ENCODE results near the gene CTRL.

CTRL gene

GRCh38 chr16:67966549-67967182 lies 35.0 kb upstream of the CTRL start (continued):
- TF ChIP-seq ZNF777 (tag by site-specific recombination; IDR thresholded peaks at IDR 0.05; ENCODE audit: borderline replicate concordance), result no peak
- no peak for TF ChIP-seq ZNF558 (tag by site-specific recombination; IDR thresholded peaks at IDR 0.05)
- TF ChIP-seq ZNF223 (tag by site-specific recombination; IDR thresholded peaks at IDR 0.05), result peak; percentile 73
- no peak for TF ChIP-seq GLI4 (tag by site-specific recombination; IDR thresholded peaks at IDR 0.05)
- TF ChIP-seq ZNF660 (tag by site-specific recombination; IDR thresholded peaks at IDR 0.05), result no peak
- no peak; the same call in 1 of the 2 replicates for TF ChIP-seq ZNF513 (tag by site-specific recombination; IDR thresholded peaks at IDR 0.05)
- TF ChIP-seq ZNF704 (tag by site-specific recombination; IDR thresholded peaks at IDR 0.05), result no peak
- no peak for TF ChIP-seq ZNF221 (tag by site-specific recombination; IDR thresholded peaks at IDR 0.05; ENCODE audit: borderline replicate concordance)
- TF ChIP-seq ZNF629 (tag by site-specific recombination; IDR thresholded peaks at IDR 0.05), result no peak
- TF ChIP-seq YY2 (tag by site-specific recombination; IDR thresholded peaks at IDR 0.05), result no peak
- TF ChIP-seq PRDM1 (tag by site-specific recombination; IDR thresholded peaks at IDR 0.05), result no peak
- TF ChIP-seq ZNF473 (tag by site-specific recombination; IDR thresholded peaks at IDR 0.05), result no peak
- TF ChIP-seq ZNF175 (tag by site-specific recombination; IDR thresholded peaks at IDR 0.05), result no peak
- no peak for TF ChIP-seq ZNF26 (tag by site-specific recombination; IDR thresholded peaks at IDR 0.05)
- no peak for TF ChIP-seq GLI2 (tag by site-specific recombination; IDR thresholded peaks at IDR 0.05; ENCODE audit: borderline replicate concordance, low read depth)
- TF ChIP-seq ZNF639 (tag by site-specific recombination; IDR thresholded peaks at IDR 0.05), result no peak
- TF ChIP-seq ZNF692 (tag by site-specific recombination; IDR thresholded peaks at IDR 0.05), result peak; percentile 82
- peak; percentile 16; the same call in 1 of the 2 replicates for TF ChIP-seq ZBTB20 (tag by site-specific recombination; IDR thresholded peaks at IDR 0.05)
- TF ChIP-seq RBAK (tag by site-specific recombination; IDR thresholded peaks at IDR 0.05), result no peak
- TF ChIP-seq GLIS1 (tag by site-specific recombination; IDR thresholded peaks at IDR 0.05), result no peak
- TF ChIP-seq ZNF561 (tag by site-specific recombination; IDR thresholded peaks at IDR 0.05; ENCODE audit: borderline replicate concordance), result no peak
- TF ChIP-seq ZNF792 (tag by site-specific recombination; IDR thresholded peaks at IDR 0.05), result no peak
- no peak for TF ChIP-seq KLF17 (tag by site-specific recombination; IDR thresholded peaks at IDR 0.05)
- TF ChIP-seq ZNF580 (tag by site-specific recombination; IDR thresholded peaks at IDR 0.05), result no peak
- no peak for TF ChIP-seq ZNF121 (tag by site-specific recombination; IDR thresholded peaks at IDR 0.05)
- TF ChIP-seq ZNF677 (tag by site-specific recombination; IDR thresholded peaks at IDR 0.05), result no peak
- no peak for TF ChIP-seq ZNF394 (tag by site-specific recombination; IDR thresholded peaks at IDR 0.05; ENCODE audit: borderline replicate concordance)
- peak; percentile 13; the same call in 1 of the 2 replicates for TF ChIP-seq ZNF398 (tag by site-specific recombination; IDR thresholded peaks at IDR 0.05)
- 0 out of 2 replicates have a peak, but pooled peaks have one; percentile 23 for TF ChIP-seq ZNF701 (tag by site-specific recombination; IDR thresholded peaks at IDR 0.05)

Data from HEK293 (cell line).